GM18907 (cell line): ENCODE measurements around the gene USP5.
"Not testable (repeated sequence)": the region's sequence is repeated elsewhere in the genome, so short reads cannot be mapped to it uniquely, and the experiment has no call there.

Source experiments
- ATAC-seq: cut with Tn5 transposase; IDR thresholded peaks from one replicate; pipeline ENCODE4 v1.9.1; 2021; ENCODE audit warnings: mild to moderate bottlenecking, moderate library complexity; ENCODE audit not compliant: unreplicated experiment

Gene USP5

GRCh38 chr12:6865307-6865706, 13.4 kb downstream of the USP5 start:
- not testable (repeated sequence) for ATAC-seq

- ATAC-seq, result no peak
These were observed 14.4 kb downstream of the USP5 start for GRCh38 chr12:6866163-6866919.

- ATAC-seq, result peak; percentile 24
These were observed 15.0 kb downstream of the USP5 start for GRCh38 chr12:6866920-6867412.

- peak; percentile 65 for ATAC-seq
These were observed 15.7 kb downstream of the USP5 start, which contains the start of gene TPI1 for GRCh38 chr12:6867413-6868210. Gene TPI1, plus strand, starts transcription at chr12:6867531. Its CDS starts 36 bp downstream, at chr12:6867567.

GRCh38 chr12:6868211-6869048, 16.5 kb downstream of the USP5 start:
- ATAC-seq, result no peak

GRCh38 chr12:6869049-6870021, 17.4 kb downstream of the USP5 start:
- no peak for ATAC-seq

- ATAC-seq, result not testable (repeated sequence)
These were observed 18.4 kb downstream of the USP5 start for GRCh38 chr12:6870304-6870703.

GRCh38 chr12:6871052-6871957, 19.4 kb downstream of the USP5 start:
- ATAC-seq, result no peak

- peak; percentile 36 for ATAC-seq
These were observed 20.4 kb downstream of the USP5 start for GRCh38 chr12:6872073-6873048.

- peak; percentile 73 for ATAC-seq
These were observed 21.4 kb downstream of the USP5 start, which contains the start of gene SPSB2 for GRCh38 chr12:6873094-6874014. Gene SPSB2, minus strand, starts transcription at chr12:6873303. Its CDS starts 402 bp downstream, at chr12:6872901.

GRCh38 chr12:6874015-6874368, 22.0 kb downstream of the USP5 start:
- not testable (repeated sequence) for ATAC-seq

- ATAC-seq, result not testable (repeated sequence)
These were observed 27.9 kb downstream of the USP5 start for GRCh38 chr12:6879824-6880223.

- ATAC-seq, result no peak
These were observed 31.3 kb downstream of the USP5 start for GRCh38 chr12:6883252-6883651.

- no peak for ATAC-seq
These were observed 31.7 kb downstream of the USP5 start for GRCh38 chr12:6883683-6884082.

- no peak for ATAC-seq
These were observed 32.6 kb downstream of the USP5 start for GRCh38 chr12:6884539-6884938.

- ATAC-seq, result not testable (repeated sequence)
These were observed 34.5 kb downstream of the USP5 start for GRCh38 chr12:6886206-6886999.
